Measurements from ENCODE around the gene STRN4.
"Not testable (repeated sequence)": the region's sequence is repeated elsewhere in the genome, so short reads cannot be mapped to it uniquely, and the experiment has no call there.

Gene STRN4

DNA sequence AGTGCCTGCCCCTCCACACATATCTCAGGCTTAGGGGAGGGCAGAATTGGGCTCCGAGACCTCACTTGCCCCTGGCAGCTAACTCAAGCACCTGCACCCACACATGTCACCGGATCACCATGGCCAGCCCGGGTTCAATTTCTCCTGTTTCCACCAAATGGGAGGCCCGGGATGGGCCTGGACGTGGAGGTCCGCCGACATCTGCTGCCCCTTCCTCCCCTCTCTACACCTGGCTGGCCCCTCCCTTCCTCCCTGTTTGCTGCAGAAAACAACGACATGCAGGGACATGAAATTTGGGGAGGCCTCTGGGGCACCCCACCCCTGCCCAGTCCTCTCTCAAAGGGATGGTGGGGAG is 30.7 kb downstream of the STRN4 start:
- H3K4me2 ChIP-seq (ENCODE audit: low read length, poor library complexity, severe bottlenecking): peak overlapping the region; percentile 87
- 29% methylated on average over 6 of the region's 8 CpGs for whole genome bisulfite sequencing
- peak overlapping the region; percentile 82 for H2BK15ac ChIP-seq (ENCODE audit: low read depth, poor library complexity, severe bottlenecking)
- peak overlapping the region; percentile 95 for H3K9ac ChIP-seq (ENCODE audit: low read length)
- H3K27ac ChIP-seq (ENCODE audit: low read length, poor library complexity, severe bottlenecking): no peak overlapping the region
- H3K9me3 ChIP-seq (ENCODE audit: control insufficient read depth, low read length): no peaks in the 10 kb centered on the region
- H4K91ac ChIP-seq (ENCODE audit: low read length): no peak overlapping the region
- peak overlapping the region in 1 of 2 experiments; percentile 79 for H3K18ac ChIP-seq (ENCODE audit: low read depth in 1 of 2, low read length in 2 of 2)
- H3K36me3 ChIP-seq (ENCODE audit: control insufficient read depth in 1 of 2, insufficient read depth in 2 of 2, low read depth in 1 of 2, low read length in 2 of 2): peaks cover 11 to 39% of the 10 kb centered on the region in 2 experiments
- peaks cover 21% of the 10 kb centered on the region for H3K79me1 ChIP-seq (replicated peaks; ENCODE audit: low read length, poor library complexity, severe bottlenecking)
- H3K4me3 ChIP-seq (ENCODE audit: insufficient read depth in 1 of 2, low read depth in 1 of 2, low read length in 2 of 2): peak overlapping the region; percentile 70 to 93
- H3K4me1 ChIP-seq (ENCODE audit: control insufficient read depth, insufficient read depth, low read depth, low read length): peaks cover 21% of the 10 kb centered on the region
- H2AK5ac ChIP-seq (ENCODE audit: low read length, severe bottlenecking): no peak overlapping the region
- peak overlapping the region in 1 of 2 experiments; percentile 48 for H2BK12ac ChIP-seq (ENCODE audit: low read length in 2 of 2)
- no peaks in the 10 kb centered on the region for H3K27me3 ChIP-seq (ENCODE audit: control insufficient read depth in 1 of 2, insufficient read depth in 1 of 2, low read length in 2 of 2)
- DNase-seq: no peak
- H4K8ac ChIP-seq (ENCODE audit: low read length): no peak overlapping the region
- H2BK120ac ChIP-seq (ENCODE audit: low read depth, low read length): no peak overlapping the region
- no peak overlapping the region for H2BK5ac ChIP-seq (ENCODE audit: low read depth, low read length, poor library complexity, severe bottlenecking)
- H3K23ac ChIP-seq (ENCODE audit: low read length in 2 of 2): peak overlapping the region in 1 of 2 experiments; percentile 81
- H3K14ac ChIP-seq (ENCODE audit: low read length in 2 of 2): peak overlapping the region in 1 of 2 experiments; percentile 87
- H3K4ac ChIP-seq (ENCODE audit: low read depth in 1 of 2, low read length in 2 of 2): peak overlapping the region in 1 of 2 experiments; percentile 18
- no peak overlapping the region for H2AFZ ChIP-seq (ENCODE audit: low read depth, low read length)

DNA sequence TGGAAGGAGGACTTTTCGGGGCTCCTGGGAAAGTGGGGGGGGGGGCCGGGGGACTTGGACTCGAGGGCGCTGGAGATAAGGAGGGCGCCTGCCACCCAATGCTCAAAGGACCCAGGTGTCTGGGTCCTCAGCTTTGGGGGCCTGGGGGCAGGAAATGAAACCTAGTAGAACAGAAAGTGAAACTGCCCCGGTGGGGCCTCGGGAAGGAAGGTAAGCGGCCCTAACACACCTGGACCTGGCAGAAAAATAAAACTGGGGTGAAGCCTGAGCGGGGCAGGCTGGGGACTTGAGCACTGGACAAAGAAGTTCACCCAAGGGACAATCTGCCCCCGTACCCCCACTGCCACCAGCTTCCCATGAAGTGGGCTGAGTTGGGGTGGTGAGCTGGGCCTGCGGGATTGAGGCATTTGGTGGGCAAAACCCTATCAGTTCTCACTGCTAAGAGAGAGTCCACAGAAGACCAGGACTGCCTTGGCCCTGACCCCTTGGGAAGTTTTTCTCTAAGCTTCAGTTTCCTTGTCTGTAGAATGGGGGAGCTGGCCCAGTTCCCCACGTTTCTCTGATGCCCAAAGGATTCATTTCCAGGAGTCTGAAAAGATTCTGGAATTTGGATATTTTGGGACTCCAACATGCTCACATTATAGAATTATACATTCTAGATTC is 31.7 kb downstream of the STRN4 start:
- Histone ChIP-seq H2BK12ac (ENCODE audit: low read length in 2 of 2) (peak overlapping the region in 1 of 2 experiments; percentile 12), H2BK15ac (ENCODE audit: low read depth, poor library complexity, severe bottlenecking) (peak overlapping the region; percentile 100), H2BK120ac (ENCODE audit: low read depth, low read length) (peak overlapping the region; percentile 91), H2AFZ (ENCODE audit: low read depth, low read length) (no peak overlapping the region), H3K23ac (ENCODE audit: low read length in 2 of 2) (peak overlapping the region in 1 of 2 experiments; percentile 2), H2AK5ac (ENCODE audit: low read length, severe bottlenecking) (peak overlapping the region; percentile 25), H3K4me2 (ENCODE audit: low read length, poor library complexity, severe bottlenecking) (peak overlapping the region; percentile 72), H3K9me3 (ENCODE audit: control insufficient read depth, low read length) (no peaks in the 10 kb centered on the region), H3K4me3 (ENCODE audit: insufficient read depth in 1 of 2, low read depth in 1 of 2, low read length in 2 of 2) (peak overlapping the region; percentile 70 to 93), H2BK5ac (ENCODE audit: low read depth, low read length, poor library complexity, severe bottlenecking) (no peak overlapping the region), H3K14ac (ENCODE audit: low read length in 2 of 2) (no peak overlapping the region), H3K27me3 (ENCODE audit: control insufficient read depth in 1 of 2, insufficient read depth in 1 of 2, low read length in 2 of 2) (no peaks in the 10 kb centered on the region), H4K8ac (ENCODE audit: low read length) (peak overlapping the region; percentile 88), H3K79me1 (replicated peaks; ENCODE audit: low read length, poor library complexity, severe bottlenecking) (peaks cover 18% of the 10 kb centered on the region), H4K91ac (ENCODE audit: low read length) (peak overlapping the region; percentile 80), H3K27ac (ENCODE audit: low read length, poor library complexity, severe bottlenecking) (peak overlapping the region; percentile 0), H3K9ac (ENCODE audit: low read length) (peak overlapping the region; percentile 95), H3K4me1 (ENCODE audit: control insufficient read depth, insufficient read depth, low read depth, low read length) (peaks cover 21% of the 10 kb centered on the region), H3K36me3 (ENCODE audit: control insufficient read depth in 1 of 2, insufficient read depth in 2 of 2, low read depth in 1 of 2, low read length in 2 of 2) (peaks cover 11 to 37% of the 10 kb centered on the region in 2 experiments), H3K4ac (ENCODE audit: low read depth in 1 of 2, low read length in 2 of 2) (peak overlapping the region; percentile 2 to 84), H3K18ac (ENCODE audit: low read depth in 1 of 2, low read length in 2 of 2) (peak overlapping the region; percentile 2 to 69)
- WGBS: 15% methylated on average over 9 of the region's 12 CpGs
- peak; percentile 48 for DNase-seq

- WGBS: 1% methylated on average over 10 of the region's 39 CpGs
- peak; percentile 60 for DNase-seq
Observed at GRCh38 chr19:46713781-46714443, 32.3 kb downstream of the STRN4 start.

GRCh38 chr19:46712768-46713338 is 33.4 kb downstream of the STRN4 start:
- peaks cover 18% of the 10 kb centered on the region for H3K79me1 ChIP-seq (replicated peaks; ENCODE audit: low read length, poor library complexity, severe bottlenecking)
- H2BK5ac ChIP-seq (ENCODE audit: low read depth, low read length, poor library complexity, severe bottlenecking); H3K9me3 ChIP-seq (ENCODE audit: control insufficient read depth, low read length); H3K4me2 ChIP-seq (ENCODE audit: low read length, poor library complexity, severe bottlenecking); H3K4ac ChIP-seq (ENCODE audit: low read depth in 1 of 2, low read length in 2 of 2); H2BK15ac ChIP-seq (ENCODE audit: low read depth, poor library complexity, severe bottlenecking); H3K23ac ChIP-seq (ENCODE audit: low read length in 2 of 2); H4K8ac ChIP-seq (ENCODE audit: low read length); H2BK12ac ChIP-seq (ENCODE audit: low read length in 2 of 2); H2BK120ac ChIP-seq (ENCODE audit: low read depth, low read length); H3K4me3 ChIP-seq (ENCODE audit: insufficient read depth in 1 of 2, low read depth in 1 of 2, low read length in 2 of 2); H2AFZ ChIP-seq (ENCODE audit: low read depth, low read length); H4K91ac ChIP-seq (ENCODE audit: low read length); H3K18ac ChIP-seq (ENCODE audit: low read depth in 1 of 2, low read length in 2 of 2); H2AK5ac ChIP-seq (ENCODE audit: low read length, severe bottlenecking); H3K27ac ChIP-seq (ENCODE audit: low read length, poor library complexity, severe bottlenecking); H3K14ac ChIP-seq (ENCODE audit: low read length in 2 of 2); DNase-seq; H3K27me3 ChIP-seq (ENCODE audit: control insufficient read depth in 1 of 2, insufficient read depth in 1 of 2, low read length in 2 of 2): not testable (repeated sequence)
- peaks cover 20% of the 10 kb centered on the region for H3K4me1 ChIP-seq (ENCODE audit: control insufficient read depth, insufficient read depth, low read depth, low read length)
- peaks cover 27 to 33% of the 10 kb centered on the region in 2 experiments for H3K36me3 ChIP-seq (ENCODE audit: control insufficient read depth in 1 of 2, insufficient read depth in 2 of 2, low read depth in 1 of 2, low read length in 2 of 2)
- 85% methylated on average over 3 of the region's 6 CpGs for WGBS
- H3K9ac ChIP-seq (ENCODE audit: low read length): peak overlapping the region; percentile 36

More at GRCh38 chr19:46713781-46714443, 32.3 kb downstream of the STRN4 start:
- peak overlapping the region; percentile 94 for H4K91ac ChIP-seq (ENCODE audit: low read length)
- H3K23ac ChIP-seq (ENCODE audit: low read length in 2 of 2): peak overlapping the region in 1 of 2 experiments; percentile 92
- peak overlapping the region; percentile 66 for H4K8ac ChIP-seq (ENCODE audit: low read length)
- H3K9ac ChIP-seq (ENCODE audit: low read length): peak overlapping the region; percentile 95
- no peak overlapping the region for H2AFZ ChIP-seq (ENCODE audit: low read depth, low read length)
- H2BK15ac ChIP-seq (ENCODE audit: low read depth, poor library complexity, severe bottlenecking): peak overlapping the region; percentile 56
- peak overlapping the region; percentile 46 for H2BK5ac ChIP-seq (ENCODE audit: low read depth, low read length, poor library complexity, severe bottlenecking)
- H3K36me3 ChIP-seq (ENCODE audit: control insufficient read depth in 1 of 2, insufficient read depth in 2 of 2, low read depth in 1 of 2, low read length in 2 of 2): peaks cover 17 to 38% of the 10 kb centered on the region in 2 experiments
- no peaks in the 10 kb centered on the region for H3K9me3 ChIP-seq (ENCODE audit: control insufficient read depth, low read length)
- H3K27ac ChIP-seq (ENCODE audit: low read length, poor library complexity, severe bottlenecking): peak overlapping the region; percentile 18
- peak overlapping the region; percentile 84 to 95 for H3K18ac ChIP-seq (ENCODE audit: low read depth in 1 of 2, low read length in 2 of 2)
- peak overlapping the region in 1 of 2 experiments; percentile 71 for H2BK12ac ChIP-seq (ENCODE audit: low read length in 2 of 2)
- H3K27me3 ChIP-seq (ENCODE audit: control insufficient read depth in 1 of 2, insufficient read depth in 1 of 2, low read length in 2 of 2): no peaks in the 10 kb centered on the region
- peak overlapping the region; percentile 91 for H2BK120ac ChIP-seq (ENCODE audit: low read depth, low read length)
- peaks cover 18% of the 10 kb centered on the region for H3K79me1 ChIP-seq (replicated peaks; ENCODE audit: low read length, poor library complexity, severe bottlenecking)
- no peak overlapping the region for H2AK5ac ChIP-seq (ENCODE audit: low read length, severe bottlenecking)
- H3K4me3 ChIP-seq (ENCODE audit: insufficient read depth in 1 of 2, low read depth in 1 of 2, low read length in 2 of 2): peak overlapping the region; percentile 70 to 93
- peaks cover 21% of the 10 kb centered on the region for H3K4me1 ChIP-seq (ENCODE audit: control insufficient read depth, insufficient read depth, low read depth, low read length)
- H3K14ac ChIP-seq (ENCODE audit: low read length in 2 of 2): no peak overlapping the region
- H3K4me2 ChIP-seq (ENCODE audit: low read length, poor library complexity, severe bottlenecking): peak overlapping the region; percentile 72
- H3K4ac ChIP-seq (ENCODE audit: low read depth in 1 of 2, low read length in 2 of 2): peak overlapping the region; percentile 19 to 69
